Right lobe of liver (tissue), 6 donors: Measurements from ENCODE around the gene BCLAF1. TPM values are rescaled to one million over a fixed set of nuclear protein-coding genes. Genes with fewer than 3 reads are reported as not detected.

Source experiments
- ATAC-seq, 4 donors: fragments of 200-7000 bp; cut with Tn5 transposase; one replicate each; pipeline ENCODE4 v1.9.1; 2020; ENCODE audit warnings: mild to moderate bottlenecking in 4 of 4, moderate library complexity in 4 of 4
- DNase-seq, 3 donors: peaks; one replicate each; pipeline ENCODE4 v3.0.0-alpha.2; 2020
- H3K27ac ChIP-seq, 3 donors: fragments of 200-600 bp; one replicate each; pipeline ENCODE4 v1.8.0; 2022
- H3K27me3 ChIP-seq, 2 donors: fragments of 200-600 bp; one replicate each; pipeline ENCODE4 v1.8.0; 2022
- H3K36me3 ChIP-seq, 4 donors: fragments of 200-600 bp; sonication (generic) in 1 of 4; one replicate each; pipeline versions ENCODE4 v1.5.1 to v1.8.0; 2017 to 2022; ENCODE audit warnings: control low read depth in 1 of 4
- H3K4me1 ChIP-seq, 4 donors: fragments of 200-600 bp; sonication (generic) in 1 of 4; one replicate each; pipeline versions ENCODE4 v1.5.1 to v1.8.0; 2017 to 2022; ENCODE audit warnings: control low read depth in 1 of 4
- H3K4me3 ChIP-seq, 3 donors: fragments of 200-600 bp; one replicate each; pipeline ENCODE4 v1.8.0; 2022
- H3K9me3 ChIP-seq, 4 donors: fragments of 200-600 bp; sonication (generic) in 1 of 4; one replicate each; pipeline versions ENCODE4 v1.5.1 to v1.8.0; 2017 to 2022; ENCODE audit warnings: control low read depth in 1 of 4
- POLR2A ChIP-seq: fragments of 450-650 bp; IDR thresholded peaks from one replicate; pipeline ENCODE4 v1.6.1; 2017; ENCODE audit warnings: antibody characterized with exemption, mild to moderate bottlenecking
- WGBS: methylation state at CpG from one replicate; pipeline ENCODE4 v1.1.6; 2018; ENCODE audit warnings: low coverage, low lambda C conversion rate; ENCODE audit not compliant: insufficient coverage; ENCODE audit errors: missing lambda C conversion rate; 5-methylcytosine and 5-hydroxymethylcytosine counted together
- intact Hi-C, 2 donors: fragments of 100-400 bp; cut with DNase I; formaldehyde crosslinking; loops; one replicate each; pipeline versions ENCODE4 v1.11.2 to v1.14.1; 2022
- total RNA-seq, 6 experiments: library from RNA; depleted of rRNA in 2 of 6; stranded (reverse); fragments of >200 nt in 2 of 6; fragmentation: NEBNext Ultra II Directional in 3 of 6; extraction: Animal tissue kit (Norgen Biotek cat#: 25700) in 3 of 6; gene quantifications; one replicate each; pipeline versions ENCODE4 v1.1.0 to v1.2.4, GENCODE V29; 2016 to 2023
- TF ChIP-seq, protein P1 (sequence below), 4 donors: fragments of 200-600 bp in 3 of 4; fragments of 450-650 bp in 1 of 4; IDR thresholded peaks; one replicate each; pipeline versions ENCODE4 v1.5.1 to v1.8.0; 2016 to 2022; ENCODE audit warnings: antibody characterized with exemption in 4 of 4, mild to moderate bottlenecking in 2 of 4
- donor health status: DM: no; HTN: yes; CAD: no.
- donor health status: DM: no; HTN: no; CAD: no.
- donor health status: DM: no; HTN: no; CAD: no.
- donor health status: DM: no; HTN: yes; CAD: no.
- donor health status: DM: no; HTN: yes; CAD: no.

BCLAF1 gene
- total RNA-seq, 6 experiments from 2014 or later, result 30.5 to 57.2 (median 40.6) TPM

DNA sequence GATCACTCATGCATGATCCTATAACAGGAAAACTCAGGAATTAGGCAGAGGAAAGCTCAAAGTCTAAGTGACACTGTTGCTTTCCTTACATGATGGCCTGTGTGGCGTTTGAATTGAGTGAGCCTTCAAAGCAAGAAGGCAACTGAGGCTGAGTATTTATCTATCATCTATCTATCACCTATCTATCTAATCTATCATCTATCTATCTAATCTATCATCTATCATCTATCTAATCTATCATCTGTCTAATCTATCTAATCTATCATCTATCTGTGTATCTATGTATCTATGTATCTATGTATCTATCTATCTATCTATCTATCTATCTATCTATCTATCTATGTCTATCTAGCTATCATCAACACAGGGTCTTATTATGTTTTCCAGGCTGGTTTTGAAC, 41.8 kb upstream of the BCLAF1 start:
- no peak for TF ChIP-seq POLR2A
- TF ChIP-seq, protein P1, sequence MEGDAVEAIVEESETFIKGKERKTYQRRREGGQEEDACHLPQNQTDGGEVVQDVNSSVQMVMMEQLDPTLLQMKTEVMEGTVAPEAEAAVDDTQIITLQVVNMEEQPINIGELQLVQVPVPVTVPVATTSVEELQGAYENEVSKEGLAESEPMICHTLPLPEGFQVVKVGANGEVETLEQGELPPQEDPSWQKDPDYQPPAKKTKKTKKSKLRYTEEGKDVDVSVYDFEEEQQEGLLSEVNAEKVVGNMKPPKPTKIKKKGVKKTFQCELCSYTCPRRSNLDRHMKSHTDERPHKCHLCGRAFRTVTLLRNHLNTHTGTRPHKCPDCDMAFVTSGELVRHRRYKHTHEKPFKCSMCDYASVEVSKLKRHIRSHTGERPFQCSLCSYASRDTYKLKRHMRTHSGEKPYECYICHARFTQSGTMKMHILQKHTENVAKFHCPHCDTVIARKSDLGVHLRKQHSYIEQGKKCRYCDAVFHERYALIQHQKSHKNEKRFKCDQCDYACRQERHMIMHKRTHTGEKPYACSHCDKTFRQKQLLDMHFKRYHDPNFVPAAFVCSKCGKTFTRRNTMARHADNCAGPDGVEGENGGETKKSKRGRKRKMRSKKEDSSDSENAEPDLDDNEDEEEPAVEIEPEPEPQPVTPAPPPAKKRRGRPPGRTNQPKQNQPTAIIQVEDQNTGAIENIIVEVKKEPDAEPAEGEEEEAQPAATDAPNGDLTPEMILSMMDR (IDR thresholded peaks at IDR 0.05), result no peak
- no peak overlapping the region for H3K27ac ChIP-seq
- ATAC-seq (no peak), DNase-seq (no peak)
- H3K9me3 ChIP-seq, result no peaks in the 10 kb centered on the region
- no peaks in the 10 kb centered on the region for H3K36me3 ChIP-seq
- H3K27me3 ChIP-seq, result no peaks in the 10 kb centered on the region
- intact Hi-C loops, result no loop called here
- H3K4me1 ChIP-seq, result no peaks in the 10 kb centered on the region
- 67% methylated on average over 1 of the region's 1 CpG for WGBS
- H3K4me3 ChIP-seq, result no peak overlapping the region

DNA sequence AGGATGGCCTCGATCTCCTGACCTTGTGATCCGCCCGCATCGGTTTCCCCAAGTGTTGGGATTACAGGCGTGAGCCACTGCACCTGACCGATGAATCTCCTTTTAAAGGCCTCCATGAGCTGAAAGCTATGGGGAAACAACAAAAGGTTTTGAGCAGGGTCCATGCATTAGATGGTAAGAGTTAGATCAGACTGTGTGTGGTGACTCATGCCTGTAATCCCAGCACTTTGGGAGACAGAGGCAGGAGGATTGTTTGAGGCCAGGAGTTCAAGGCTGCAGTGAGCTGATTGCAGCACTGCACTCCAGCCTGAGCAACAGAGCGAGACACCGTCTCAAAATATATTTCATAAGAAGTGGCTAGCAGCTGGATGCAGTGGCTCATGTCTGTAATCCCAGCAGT, 41.0 kb upstream of the BCLAF1 start:
- no peak for ATAC-seq
- 81% methylated on average over 6 of the region's 8 CpGs for WGBS
- Histone ChIP-seq H3K4me3 (no peak overlapping the region), H3K27me3 (no peaks in the 10 kb centered on the region), H3K27ac (no peak overlapping the region), H3K4me1 (no peaks in the 10 kb centered on the region), H3K36me3 (no peaks in the 10 kb centered on the region), H3K9me3 (no peaks in the 10 kb centered on the region)
- TF ChIP-seq, protein P1 (IDR thresholded peaks at IDR 0.05), result no peak
- TF ChIP-seq POLR2A, result no peak
- no peak for DNase-seq
- intact Hi-C loops, result no loop called here

DNA sequence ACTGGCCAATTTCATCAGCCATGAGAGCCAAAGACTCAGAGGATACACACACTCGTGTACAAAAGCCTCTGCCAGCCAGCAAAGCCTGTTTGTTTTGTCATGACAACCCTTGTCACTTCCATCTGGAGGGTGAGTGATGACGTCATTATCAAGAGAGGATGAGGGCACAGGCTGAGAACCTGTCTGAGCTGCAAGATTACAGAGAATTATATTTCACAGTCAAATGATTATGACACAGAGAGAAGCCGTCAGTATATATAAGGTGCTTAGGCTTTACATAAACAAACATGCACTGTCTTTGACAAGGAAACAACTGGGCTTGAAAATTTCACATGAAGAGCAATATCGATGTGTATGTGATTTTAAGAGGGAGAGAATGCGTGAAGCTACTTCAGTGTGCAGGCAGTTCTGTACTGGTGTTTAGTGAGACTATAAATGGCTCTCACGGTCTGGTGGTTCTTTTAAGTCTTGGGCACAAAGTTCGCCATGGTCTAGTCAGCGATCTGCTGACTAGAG, 36.5 kb upstream of the BCLAF1 start:
- Histone ChIP-seq H3K27me3 (no peaks in the 10 kb centered on the region), H3K36me3 (no peaks in the 10 kb centered on the region), H3K4me1 (no peaks in the 10 kb centered on the region), H3K27ac (no peak overlapping the region), H3K4me3 (no peak overlapping the region), H3K9me3 (no peaks in the 10 kb centered on the region)
- 63% methylated on average over 7 of the region's 8 CpGs for WGBS
- TF ChIP-seq, protein P1 (IDR thresholded peaks at IDR 0.05), result no peak
- no peak for TF ChIP-seq POLR2A
- intact Hi-C loops, result no loop called here
- DNase-seq, result no peak
- ATAC-seq, result no peak

DNA sequence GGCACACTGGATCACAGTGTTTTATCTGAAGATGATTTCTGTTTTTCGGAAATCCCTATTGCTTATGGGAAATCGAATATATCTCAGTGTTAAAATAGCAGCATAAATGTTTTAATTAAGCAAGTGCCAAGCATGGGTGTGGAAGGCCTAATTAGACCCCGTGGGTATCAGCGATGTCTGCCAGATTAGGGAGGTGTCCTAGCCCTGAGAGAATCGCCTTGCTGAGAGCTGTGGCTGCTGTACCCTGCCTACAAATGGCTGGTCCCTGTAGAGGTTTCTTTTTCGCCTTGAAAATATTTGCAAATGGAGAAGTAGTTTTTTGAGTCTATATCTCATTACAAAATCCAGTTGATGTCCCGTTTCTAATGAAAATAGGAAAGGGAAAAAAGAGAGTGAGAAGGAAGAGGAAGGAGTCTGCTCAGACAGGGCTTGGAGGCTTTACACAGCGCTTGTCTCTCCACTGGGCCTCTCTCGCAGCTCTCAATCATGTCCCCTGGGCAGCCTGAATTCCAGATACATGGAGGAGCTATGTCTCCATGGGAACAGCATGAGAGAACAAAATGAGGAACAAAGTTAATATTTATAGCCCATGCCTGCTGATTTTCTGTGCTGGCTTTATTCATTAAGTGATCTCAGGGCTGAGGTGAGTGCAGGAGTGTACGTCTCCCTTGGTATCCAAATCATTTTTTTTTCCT, 35.2 kb upstream of the BCLAF1 start:
- H3K4me1 ChIP-seq, result no peaks in the 10 kb centered on the region
- TF ChIP-seq POLR2A, result no peak
- TF ChIP-seq, protein P1 (IDR thresholded peaks at IDR 0.05), result no peak
- H3K9me3 ChIP-seq, result no peaks in the 10 kb centered on the region
- H3K36me3 ChIP-seq, result no peaks in the 10 kb centered on the region
- H3K27me3 ChIP-seq, result no peaks in the 10 kb centered on the region
- DNase-seq (no peak), ATAC-seq (no peak)
- intact Hi-C loops, result no loop called here
- H3K27ac ChIP-seq, result no peak overlapping the region
- 77% methylated on average over 9 of the region's 10 CpGs for WGBS
- H3K4me3 ChIP-seq, result no peak overlapping the region
